Thyroid gland (tissue), 4 donors: ENCODE measurements around the gene VPS35. TPM values are rescaled to one million over a fixed set of nuclear protein-coding genes. Genes with fewer than 3 reads are reported as not detected.

ENCODE experiments used
- DNase-seq, 2 donors: peaks; one replicate each; pipeline ENCODE4 v3.0.0-alpha.2; 2019
- H3K27ac ChIP-seq, 3 donors: fragments of 200-600 bp; sonication (generic); 1 replicate in 2 of 3; 2 replicates in 1 of 3; pipeline ENCODE4 v1.5.1; 2016 to 2019; ENCODE audit warnings: mild to moderate bottlenecking in 1 of 3, moderate library complexity in 1 of 3
- H3K27me3 ChIP-seq: fragments of 200-600 bp; sonication (generic); one replicate; pipeline ENCODE4 v1.5.1; 2019
- H3K36me3 ChIP-seq, 2 donors: fragments of 200-600 bp; sonication (generic); one replicate each; pipeline ENCODE4 v1.5.1; 2016 to 2019
- H3K4me1 ChIP-seq, 2 donors: fragments of 200-600 bp; sonication (generic); one replicate each; pipeline ENCODE4 v1.5.1; 2017 to 2019
- H3K4me3 ChIP-seq, 3 donors: fragments of 200-600 bp; sonication (generic); replicated peaks in 1 of 3; 1 replicate in 2 of 3; 2 replicates in 1 of 3; pipeline ENCODE4 v1.5.1; 2016; ENCODE audit warnings: mild to moderate bottlenecking in 1 of 3
- H3K9me3 ChIP-seq: fragments of 200-600 bp; sonication (generic); one replicate; pipeline ENCODE4 v1.5.1; 2017
- POLR2A ChIP-seq, 2 donors: fragments of 450-650 bp; IDR thresholded peaks; one replicate each; pipeline ENCODE4 v1.6.1; 2017; ENCODE audit warnings: antibody characterized with exemption in 2 of 2, mild to moderate bottlenecking in 2 of 2, moderate library complexity in 1 of 2
- WGBS, 2 donors: methylation state at CpG; one replicate each; pipeline ENCODE4 v1.1.5; 2017; 5-methylcytosine and 5-hydroxymethylcytosine counted together
- intact Hi-C: fragments of 100-400 bp; cut with DNase I; formaldehyde crosslinking; loops from one replicate; pipeline ENCODE4 v1.15.1; 2023
- total RNA-seq, 4 donors: library from RNA; depleted of rRNA; stranded (reverse); fragments of >200 nt; gene quantifications; one replicate each; pipeline ENCODE4 v1.2.3, GENCODE V29; 2016
- TF ChIP-seq, protein P1 (sequence below), 6 experiments: fragments of 200-600 bp in 3 of 6; fragments of 450-650 bp in 3 of 6; sonication (generic) in 3 of 6; IDR thresholded peaks; one replicate each; pipeline ENCODE4 v1.5.1; 2016 to 2019; ENCODE audit warnings: antibody characterized with exemption in 6 of 6, mild to moderate bottlenecking in 2 of 6, inconsistent platforms in 1 of 6, moderate library complexity in 1 of 6

Gene VPS35
- total RNA-seq, 4 donors from 2014 or later: 52.8 to 71.6 (median 62.6) TPM

DNA sequence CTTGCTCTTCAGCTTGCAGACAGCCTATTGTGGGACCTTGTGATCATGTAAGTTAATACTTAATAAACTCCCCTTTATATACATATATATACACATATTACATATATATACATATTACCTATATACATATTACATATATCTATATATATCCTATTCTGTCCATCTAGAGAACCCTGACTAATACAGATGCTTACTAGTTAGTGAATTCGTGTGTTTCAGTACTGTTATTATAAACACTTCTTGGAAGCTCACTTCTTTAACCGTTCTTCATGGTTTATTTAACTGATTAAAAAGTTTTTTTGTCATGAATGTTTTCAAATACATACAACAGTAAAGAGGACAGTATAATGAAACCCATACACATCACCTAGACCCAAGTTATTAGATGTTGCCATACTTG lies 13.1 kb upstream of the VPS35 start:
- H3K36me3 ChIP-seq: no peaks in the 10 kb centered on the region
- no peak overlapping the region for H3K27ac ChIP-seq
- no peak for DNase-seq
- H3K4me1 ChIP-seq: no peaks in the 10 kb centered on the region
- no peaks in the 10 kb centered on the region for H3K27me3 ChIP-seq
- no peak overlapping the region for H3K4me3 ChIP-seq
- 77 to 82% methylated on average over 2 of the region's 2 CpGs for WGBS, 2 donors
- no peaks in the 10 kb centered on the region for H3K9me3 ChIP-seq
- TF ChIP-seq, protein P1, sequence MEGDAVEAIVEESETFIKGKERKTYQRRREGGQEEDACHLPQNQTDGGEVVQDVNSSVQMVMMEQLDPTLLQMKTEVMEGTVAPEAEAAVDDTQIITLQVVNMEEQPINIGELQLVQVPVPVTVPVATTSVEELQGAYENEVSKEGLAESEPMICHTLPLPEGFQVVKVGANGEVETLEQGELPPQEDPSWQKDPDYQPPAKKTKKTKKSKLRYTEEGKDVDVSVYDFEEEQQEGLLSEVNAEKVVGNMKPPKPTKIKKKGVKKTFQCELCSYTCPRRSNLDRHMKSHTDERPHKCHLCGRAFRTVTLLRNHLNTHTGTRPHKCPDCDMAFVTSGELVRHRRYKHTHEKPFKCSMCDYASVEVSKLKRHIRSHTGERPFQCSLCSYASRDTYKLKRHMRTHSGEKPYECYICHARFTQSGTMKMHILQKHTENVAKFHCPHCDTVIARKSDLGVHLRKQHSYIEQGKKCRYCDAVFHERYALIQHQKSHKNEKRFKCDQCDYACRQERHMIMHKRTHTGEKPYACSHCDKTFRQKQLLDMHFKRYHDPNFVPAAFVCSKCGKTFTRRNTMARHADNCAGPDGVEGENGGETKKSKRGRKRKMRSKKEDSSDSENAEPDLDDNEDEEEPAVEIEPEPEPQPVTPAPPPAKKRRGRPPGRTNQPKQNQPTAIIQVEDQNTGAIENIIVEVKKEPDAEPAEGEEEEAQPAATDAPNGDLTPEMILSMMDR (IDR thresholded peaks at IDR 0.05): no peak
- TF ChIP-seq POLR2A (IDR thresholded peaks at IDR 0.05): no peak
- intact Hi-C loops: no loop called here

- no peaks in the 10 kb centered on the region for H3K9me3 ChIP-seq
- no peaks in the 10 kb centered on the region for H3K36me3 ChIP-seq
- DNase-seq: no peak
- H3K4me3 ChIP-seq: no peak overlapping the region
- WGBS, 2 donors: 89% methylated on average over 4 of the region's 4 CpGs
- TF ChIP-seq, protein P1 (IDR thresholded peaks at IDR 0.05): no peak
- TF ChIP-seq POLR2A (IDR thresholded peaks at IDR 0.05): no peak
- intact Hi-C loops: no loop called here
- no peaks in the 10 kb centered on the region for H3K4me1 ChIP-seq
- H3K27me3 ChIP-seq: no peaks in the 10 kb centered on the region
- H3K27ac ChIP-seq: no peak overlapping the region
Observed at GRCh38 chr16:46701615-46702014, 12.6 kb upstream of the VPS35 start.

DNA sequence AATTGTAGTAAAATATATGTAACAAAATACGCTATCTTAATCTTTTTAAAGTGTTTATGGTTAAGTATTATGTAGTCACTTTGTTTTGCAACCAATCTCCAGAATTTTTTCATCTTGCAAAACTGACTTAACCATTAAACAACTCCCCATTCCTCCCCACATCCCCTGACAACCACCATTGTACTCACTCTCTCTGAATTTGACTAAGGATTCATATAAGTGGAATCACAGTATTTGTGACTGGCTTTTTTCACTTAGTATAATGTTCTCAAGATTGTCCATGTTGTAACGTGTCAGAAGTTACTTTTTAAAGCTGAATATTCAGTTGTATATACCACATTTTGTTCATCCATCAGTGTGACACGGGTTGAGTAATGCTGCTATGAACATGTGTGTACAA lies 11.1 kb upstream of the VPS35 start:
- DNase-seq: no peak
- intact Hi-C loops: no loop called here
- TF ChIP-seq, protein P1 (IDR thresholded peaks at IDR 0.05): no peak
- no peak for TF ChIP-seq POLR2A (IDR thresholded peaks at IDR 0.05)
- Histone ChIP-seq H3K27ac (no peak overlapping the region), H3K4me3 (no peak overlapping the region), H3K4me1 (no peaks in the 10 kb centered on the region), H3K27me3 (no peaks in the 10 kb centered on the region), H3K9me3 (no peaks in the 10 kb centered on the region), H3K36me3 (no peaks in the 10 kb centered on the region)
- WGBS, 2 donors: 93 to 98% methylated on average over 3 of the region's 3 CpGs

- H3K36me3 ChIP-seq: no peaks in the 10 kb centered on the region
- WGBS, 2 donors: 58 to 68% methylated on average over 3 of the region's 3 CpGs
- TF ChIP-seq, protein P1 (IDR thresholded peaks at IDR 0.05): no peak
- DNase-seq: no peak
- H3K27ac ChIP-seq: no peak overlapping the region
- H3K4me3 ChIP-seq: no peak overlapping the region
- no peaks in the 10 kb centered on the region for H3K4me1 ChIP-seq
- no peaks in the 10 kb centered on the region for H3K27me3 ChIP-seq
- no peaks in the 10 kb centered on the region for H3K9me3 ChIP-seq
- intact Hi-C loops: no loop called here
Observed at GRCh38 chr16:46696957-46697356, 8.0 kb upstream of the VPS35 start.

DNA sequence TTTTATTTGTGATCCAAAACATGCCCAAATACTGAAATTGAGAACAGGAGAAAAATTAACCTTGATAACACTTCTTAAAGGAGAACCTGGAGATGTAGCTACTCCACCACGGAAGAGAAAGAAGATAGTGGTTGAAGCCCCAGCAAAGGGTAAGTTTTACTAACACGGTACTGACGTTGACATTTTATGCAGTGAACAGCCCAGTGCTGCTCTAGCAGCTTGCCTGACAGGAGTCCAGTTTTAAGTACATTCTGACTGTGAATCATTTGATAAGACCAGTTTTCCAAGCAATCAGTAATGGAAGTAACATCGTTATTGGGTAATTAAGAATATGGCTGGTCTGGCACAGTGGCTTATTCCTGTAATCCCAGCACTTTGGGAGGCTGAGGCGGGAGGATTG lies 7.0 kb upstream of the VPS35 start:
- H3K4me1 ChIP-seq: no peaks in the 10 kb centered on the region
- no peaks in the 10 kb centered on the region for H3K27me3 ChIP-seq
- TF ChIP-seq, protein P1 (IDR thresholded peaks at IDR 0.05): no peak
- TF ChIP-seq POLR2A (IDR thresholded peaks at IDR 0.05): no peak
- 94 to 97% methylated on average over 5 of the region's 5 CpGs for WGBS, 2 donors
- H3K27ac ChIP-seq: no peak overlapping the region
- H3K36me3 ChIP-seq: no peaks in the 10 kb centered on the region
- H3K4me3 ChIP-seq: no peak overlapping the region
- intact Hi-C loops: no loop called here
- DNase-seq: no peak
- no peaks in the 10 kb centered on the region for H3K9me3 ChIP-seq
